Psoas muscle (tissue), 8 donors: Measurements from ENCODE around the gene PEPD. TPM values are rescaled to one million over a fixed set of nuclear protein-coding genes. Genes with fewer than 3 reads are reported as not detected.

Experiments
- ATAC-seq, 4 donors: fragments of 200-7000 bp; cut with Tn5 transposase; one replicate each; pipeline ENCODE4 v1.9.1; 2020; ENCODE audit warnings: moderate library complexity in 3 of 4, mild to moderate bottlenecking in 2 of 4
- DNase-seq, 2 donors: peaks; one replicate each; pipeline ENCODE4 v3.0.0-alpha.2; 2020
- H3K27ac ChIP-seq: fragments of 200-600 bp; one replicate; pipeline ENCODE4 v1.8.0; 2022
- H3K27me3 ChIP-seq, 3 donors: fragments of 200-600 bp in 1 of 3; one replicate each; pipeline versions ENCODE4 v1.6.1 to v1.8.0; 2013 to 2022; ENCODE audit warnings: low read length in 2 of 3, mild to moderate bottlenecking in 2 of 3, moderate library complexity in 1 of 3; ENCODE audit not compliant: insufficient read depth in 3 of 3
- H3K36me3 ChIP-seq, 2 donors: fragments of 200-600 bp in 1 of 2; one replicate each; pipeline versions ENCODE4 v1.6.1 to v1.8.0; 2013 to 2022; ENCODE audit warnings: low read depth in 1 of 2, mild to moderate bottlenecking in 1 of 2, moderate library complexity in 1 of 2; ENCODE audit not compliant: insufficient read depth in 1 of 2
- H3K4me1 ChIP-seq: fragments of 200-600 bp; one replicate; pipeline ENCODE4 v1.8.0; 2022
- H3K4me3 ChIP-seq: fragments of 200-600 bp; one replicate; pipeline ENCODE4 v1.8.0; 2022; ENCODE audit warnings: mild to moderate bottlenecking
- H3K9me3 ChIP-seq: fragments of 200-600 bp; one replicate; pipeline ENCODE4 v1.8.0; 2022
- CTCF ChIP-seq: fragments of 200-600 bp; IDR thresholded peaks from one replicate; pipeline ENCODE4 v1.8.0; 2022; ENCODE audit warnings: antibody characterized with exemption
- WGBS, 3 donors: extraction: QIAGEN DNeasy Blood & Tissue Kit; methylation state at CpG; one replicate each; pipeline versions ENCODE4 v1.1.6 to v1.1.7; 2013; 5-methylcytosine and 5-hydroxymethylcytosine counted together
- intact Hi-C, 2 donors: fragments of 100-400 bp; cut with DNase I; formaldehyde crosslinking; loops; one replicate each; pipeline versions ENCODE4 v1.11.0 to v1.14.2; 2022
- polyA plus RNA-seq, 3 donors: library from polyadenylated mRNA; stranded (reverse); fragments of 200-250 nt; gene quantifications; one replicate each; pipeline ENCODE4 v1.2.3, GENCODE V29; 2013
- total RNA-seq, 4 donors: library from RNA; stranded (reverse); fragmentation: NEBNext Ultra II Directional in 2 of 4; extraction: Animal tissue kit (Norgen Biotek cat#: 25700) in 2 of 4; gene quantifications; one replicate each; pipeline versions ENCODE4 v1.2.1 to v1.2.4, GENCODE V29; 2021 to 2023
- donor health status: healthy with polysubstance abuse.
- donor health status: DM: no; HTN: no; CAD: no; lungs with moderate emphysema.
- donor health status: Bipolar disorder and iron deficiency.
- donor health status: healthy.
- donor health status: DM: yes; HTN: yes; CAD: no.
- donor health status: DM: no; HTN: no; CAD: no.
- donor health status: DM: no; HTN: no; CAD: no.
- donor health status: DM: yes; HTN: yes; CAD: no.

The PEPD gene
- total and polyA plus RNA-seq, 7 donors, result 26.3 to 40.2 (median 35.1) TPM

GRCh38 chr19:33366127-33366526, 155.5 kb downstream of the PEPD start:
- ATAC-seq (no peak), DNase-seq (no peak)
- 76 to 83% (median 78%) methylated on average over 6 of the region's 6 CpGs for WGBS, 3 donors
- Histone ChIP-seq H3K27ac (no peak overlapping the region), H3K36me3 (no peaks in the 10 kb centered on the region), H3K9me3 (no peaks in the 10 kb centered on the region), H3K27me3 (peaks cover 0 to 2% (median 0%) of the 10 kb centered on the region in 3 donors), H3K4me1 (no peaks in the 10 kb centered on the region), H3K4me3 (no peak overlapping the region)
- TF ChIP-seq CTCF, result no peak
- intact Hi-C loops, result loop anchor here in 1 of 2 donors (5.0 kb wide), 1 partner anchor 39 kb away; no protein-coding TSS in a partner anchor

GRCh38 chr19:33365691-33366090, 155.9 kb downstream of the PEPD start:
- no peak for ATAC-seq
- intact Hi-C loops, result loop anchor here in 1 of 2 donors (5.0 kb wide), 1 partner anchor 38 kb away; no protein-coding TSS in a partner anchor
- TF ChIP-seq CTCF, result no peak

GRCh38 chr19:33363476-33363875, 158.1 kb downstream of the PEPD start:
- Histone ChIP-seq H3K27me3 (peaks cover 0 to 2% (median 0%) of the 10 kb centered on the region in 3 donors), H3K4me3 (no peak overlapping the region), H3K4me1 (no peaks in the 10 kb centered on the region), H3K36me3 (no peaks in the 10 kb centered on the region), H3K27ac (no peak overlapping the region), H3K9me3 (no peaks in the 10 kb centered on the region)
- WGBS, 3 donors, result 70 to 78% (median 72%) methylated on average over 5 of the region's 5 CpGs
- ATAC-seq, result no peak
- no peak for TF ChIP-seq CTCF
- intact Hi-C loops, result no loop called here
- DNase-seq, result no peak

More at GRCh38 chr19:33365691-33366090, 155.9 kb downstream of the PEPD start:
- no peak overlapping the region for H3K27ac ChIP-seq
- H3K9me3 ChIP-seq, result no peaks in the 10 kb centered on the region
- 72 to 77% (median 73%) methylated on average over 7 of the region's 7 CpGs for WGBS, 3 donors
- no peak overlapping the region for H3K4me3 ChIP-seq
- H3K27me3 ChIP-seq, result peaks cover 0 to 2% (median 0%) of the 10 kb centered on the region in 3 donors
- H3K36me3 ChIP-seq, result no peaks in the 10 kb centered on the region
- H3K4me1 ChIP-seq, result no peaks in the 10 kb centered on the region
- DNase-seq, result no peak

- no peak for TF ChIP-seq CTCF
- intact Hi-C loops, result no loop called here
- no peak for ATAC-seq
- Histone ChIP-seq H3K4me1 (no peaks in the 10 kb centered on the region), H3K27me3 (peaks cover 0 to 2% (median 0%) of the 10 kb centered on the region in 3 donors), H3K4me3 (no peak overlapping the region), H3K9me3 (no peaks in the 10 kb centered on the region), H3K27ac (no peak overlapping the region), H3K36me3 (no peaks in the 10 kb centered on the region)
- no peak for DNase-seq
- WGBS, 3 donors, result 82 to 87% (median 83%) methylated on average over 6 of the region's 6 CpGs
These were observed 158.9 kb downstream of the PEPD start for GRCh38 chr19:33362508-33363228.

- H3K4me3 ChIP-seq, result no peak overlapping the region
- H3K27ac ChIP-seq, result no peak overlapping the region
- no peaks in the 10 kb centered on the region for H3K27me3 ChIP-seq
- DNase-seq, result no peak
- WGBS, 3 donors, result 84 to 94% (median 86%) methylated on average over 3 of the region's 3 CpGs
- no peak for TF ChIP-seq CTCF
- no peak for ATAC-seq
- no peaks in the 10 kb centered on the region for H3K36me3 ChIP-seq
- no peaks in the 10 kb centered on the region for H3K9me3 ChIP-seq
- intact Hi-C loops, result no loop called here
- H3K4me1 ChIP-seq, result no peaks in the 10 kb centered on the region
These were observed 162.0 kb downstream of the PEPD start for GRCh38 chr19:33359581-33359980.
